Sigmoid colon (tissue), 4 donors: ENCODE measurements around the gene SULT1E1.

Experiments
- POLR2AphosphoS5 ChIP-seq, 4 donors: sonication (generic); formaldehyde crosslinking; IDR thresholded peaks; one replicate each; pipeline ENCODE4 v1.6.1; 2017; ENCODE audit warnings: antibody characterized with exemption in 4 of 4
- TF ChIP-seq, protein P1 (sequence below), 4 experiments: fragments of 450-650 bp in 3 of 4; fragments of 200-600 bp in 1 of 4; IDR thresholded peaks; one replicate each; pipeline ENCODE4 v1.5.1; 2016 to 2019; ENCODE audit warnings: antibody characterized with exemption in 4 of 4, mild to moderate bottlenecking in 3 of 4, moderate library complexity in 2 of 4

DNA sequence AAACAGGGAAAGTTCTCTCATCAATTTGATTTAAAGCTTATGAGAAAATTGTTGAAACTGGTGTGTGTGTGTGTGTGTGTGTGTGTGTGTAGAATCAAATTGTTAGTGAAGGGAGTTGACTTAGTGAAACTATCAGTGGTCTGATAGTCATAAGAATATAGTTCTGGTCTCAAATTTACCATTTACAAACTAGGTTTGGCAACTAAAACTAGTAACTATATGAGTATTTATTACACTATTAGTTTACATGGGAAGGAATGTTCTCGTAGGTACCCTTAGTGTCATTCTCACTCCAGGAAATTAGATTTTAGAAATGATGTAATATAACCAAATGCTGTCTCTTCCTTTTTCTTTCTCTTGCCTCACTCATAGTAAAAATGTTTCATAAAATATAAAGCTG lies 11.9 kb downstream of the SULT1E1 start:
- TF ChIP-seq POLR2AphosphoS5 (IDR thresholded peaks at IDR 0.05): no peak
- TF ChIP-seq, protein P1, sequence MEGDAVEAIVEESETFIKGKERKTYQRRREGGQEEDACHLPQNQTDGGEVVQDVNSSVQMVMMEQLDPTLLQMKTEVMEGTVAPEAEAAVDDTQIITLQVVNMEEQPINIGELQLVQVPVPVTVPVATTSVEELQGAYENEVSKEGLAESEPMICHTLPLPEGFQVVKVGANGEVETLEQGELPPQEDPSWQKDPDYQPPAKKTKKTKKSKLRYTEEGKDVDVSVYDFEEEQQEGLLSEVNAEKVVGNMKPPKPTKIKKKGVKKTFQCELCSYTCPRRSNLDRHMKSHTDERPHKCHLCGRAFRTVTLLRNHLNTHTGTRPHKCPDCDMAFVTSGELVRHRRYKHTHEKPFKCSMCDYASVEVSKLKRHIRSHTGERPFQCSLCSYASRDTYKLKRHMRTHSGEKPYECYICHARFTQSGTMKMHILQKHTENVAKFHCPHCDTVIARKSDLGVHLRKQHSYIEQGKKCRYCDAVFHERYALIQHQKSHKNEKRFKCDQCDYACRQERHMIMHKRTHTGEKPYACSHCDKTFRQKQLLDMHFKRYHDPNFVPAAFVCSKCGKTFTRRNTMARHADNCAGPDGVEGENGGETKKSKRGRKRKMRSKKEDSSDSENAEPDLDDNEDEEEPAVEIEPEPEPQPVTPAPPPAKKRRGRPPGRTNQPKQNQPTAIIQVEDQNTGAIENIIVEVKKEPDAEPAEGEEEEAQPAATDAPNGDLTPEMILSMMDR (IDR thresholded peaks at IDR 0.05): no peak
